Naive thymus-derived CD4-positive, alpha-beta T cell (primary cell): ENCODE data around the gene BET1L. TPM values are rescaled to one million over a fixed set of nuclear protein-coding genes. Genes with fewer than 3 reads are reported as not detected.

Experiments
- ATAC-seq: fragments of 150-1000 bp; cut with Tn5 transposase; 2 replicates; pipeline ENCODE4 v1.10.0; 2021; ENCODE audit warnings: mild to moderate bottlenecking, moderate library complexity
- CTCF ChIA-PET: fragments of 350-600 bp; sonication (Branson Sonifier 250); formaldehyde crosslinking; loops from one replicate; lab custom pipeline; 2021; ENCODE audit warnings: antibody characterized with exemption; lab: Charles Lee
- POLR2A ChIA-PET: fragments of 350-600 bp; sonication (Branson Sonifier 250); formaldehyde crosslinking; loops from one replicate; lab custom pipeline; 2021; ENCODE audit warnings: antibody characterized with exemption, inconsistent platforms; lab: Charles Lee
- DNase-seq, 9 donors: peaks; one replicate each; pipeline versions ENCODE4 v3.0.0 to v3.0.0-alpha.2; 2020 to 2022; ENCODE audit warnings: mixed read lengths in 1 of 9
- H3K27ac ChIP-seq: one replicate; pipeline ENCODE4 v1.7.0; 2013; ENCODE audit warnings: mild to moderate bottlenecking, low read depth, low read length, moderate library complexity
- H3K27me3 ChIP-seq, 2 donors: one replicate each; pipeline ENCODE4 v1.7.0; 2013; ENCODE audit warnings: low read length in 2 of 2, mild to moderate bottlenecking in 2 of 2, moderate library complexity in 2 of 2; ENCODE audit not compliant: control insufficient read depth in 2 of 2, insufficient read depth in 2 of 2
- H3K36me3 ChIP-seq, 3 experiments: 1 replicate in 2 of 3; 2 replicates in 1 of 3; pipeline ENCODE4 v1.7.0; 2013; ENCODE audit warnings: low read length in 3 of 3, mild to moderate bottlenecking in 3 of 3, moderate library complexity in 1 of 3; ENCODE audit not compliant: insufficient read depth in 3 of 3, control insufficient read depth in 2 of 3
- H3K4me1 ChIP-seq, 2 donors: one replicate each; pipeline ENCODE4 v1.7.0; 2013; ENCODE audit warnings: low read length in 2 of 2, mild to moderate bottlenecking in 2 of 2, moderate library complexity in 1 of 2; ENCODE audit not compliant: control insufficient read depth in 2 of 2, insufficient read depth in 2 of 2
- H3K4me3 ChIP-seq: 2 replicates; pipeline ENCODE4 v1.7.0; 2013; ENCODE audit warnings: mild to moderate bottlenecking, low read length
- H3K9me3 ChIP-seq, 3 experiments: 1 replicate in 2 of 3; 2 replicates in 1 of 3; pipeline ENCODE4 v1.7.0; 2013; ENCODE audit warnings: low read length in 3 of 3; ENCODE audit not compliant: control insufficient read depth in 2 of 3
- H3K27ac Mint-ChIP-seq, 9 donors: one replicate each; pipeline ENCODE4 v1.8.0; 2020 to 2022; ENCODE audit warnings: mixed read lengths in 9 of 9, mild to moderate bottlenecking in 8 of 9, moderate library complexity in 5 of 9, inconsistent platforms in 2 of 9
- H3K27me3 Mint-ChIP-seq, 5 donors: one replicate each; pipeline ENCODE4 v1.8.0; 2021 to 2022; ENCODE audit warnings: mixed read lengths in 5 of 5, mild to moderate bottlenecking in 1 of 5
- H3K36me3 Mint-ChIP-seq, 5 donors: one replicate each; pipeline ENCODE4 v1.8.0; 2020 to 2022; ENCODE audit warnings: mixed read lengths in 5 of 5, mild to moderate bottlenecking in 3 of 5, inconsistent platforms in 1 of 5
- H3K4me1 Mint-ChIP-seq, 7 donors: one replicate each; pipeline ENCODE4 v1.8.0; 2020 to 2022; ENCODE audit warnings: mixed read lengths in 7 of 7, mild to moderate bottlenecking in 3 of 7, inconsistent platforms in 1 of 7
- H3K4me3 Mint-ChIP-seq, 10 donors: one replicate each; pipeline ENCODE4 v1.8.0; 2020 to 2022; ENCODE audit warnings: mild to moderate bottlenecking in 10 of 10, mixed read lengths in 10 of 10, moderate library complexity in 6 of 10, inconsistent platforms in 2 of 10
- H3K9me3 Mint-ChIP-seq, 11 donors: one replicate each; pipeline ENCODE4 v1.8.0; 2020 to 2022; ENCODE audit warnings: mixed read lengths in 11 of 11, mild to moderate bottlenecking in 4 of 11, inconsistent platforms in 1 of 11, moderate library complexity in 1 of 11
- intact Hi-C, 2 donors: fragments of 100-400 bp; cut with micrococcal nuclease; formaldehyde crosslinking; loops; one replicate each; pipeline ENCODE4 v1.15.1; 2023
- polyA plus RNA-seq, 2 donors: library from polyadenylated mRNA; unstranded; fragments of 300-500 nt; fragmentation: Illumina TruSeq; gene quantifications; one replicate each; pipeline ENCODE4 v1.2.3, GENCODE V29; 2021
- total RNA-seq, 6 experiments: library from RNA in 5 of 6; stranded (reverse) in 5 of 6; gene quantifications; 1 replicate in 5 of 6; 2 replicates in 1 of 6; pipeline ENCODE4 v1.2.3 and lab custom pipeline; 2021 to 2026

BET1L gene
- total and polyA plus RNA-seq, 7 experiments from 2014 or later = 47.1 to 125 (median 89.3) TPM

- CTCF ChIA-PET = no interaction called here
- H3K4me1 Mint-ChIP-seq = peaks cover 26 to 77% (median 59%) of the 10 kb centered on the region in 7 donors
- peaks cover 0 to 4% (median 0%) of the 10 kb centered on the region in 11 donors for H3K9me3 Mint-ChIP-seq
- DNase-seq (peak in 2 of 9 donors; percentile 8 to 20), ATAC-seq (no peak)
- H3K27me3 Mint-ChIP-seq = no peaks in the 10 kb centered on the region
- H3K36me3 ChIP-seq = peaks cover 8 to 43% (median 14%) of the 10 kb centered on the region in 3 experiments
- intact Hi-C loops = loop anchor here (2.0 to 5.0 kb wide), 5 partner anchors 75 to 371 kb away; partner anchors contain the start of genes PGGHG (in 1 of the 2), PHRF1 (in 1 of the 2) and SIGIRR (in 1 of the 2)
- H3K9me3 ChIP-seq = no peaks in the 10 kb centered on the region
- H3K4me3 Mint-ChIP-seq = peak overlapping the region; percentile 57 to 100 (median 95)
- peak overlapping the region; percentile 93 for H3K27ac ChIP-seq
- H3K27ac Mint-ChIP-seq = peak overlapping the region in 5 of 9 donors; percentile 12 to 100 (median 99)
- POLR2A ChIA-PET = interaction anchor here (0.7 to 5.0 kb wide), 7 partner anchors 10 to 302 kb away, joined by 3 to 83 read pairs (median 18); partner anchors contain the start of genes PSMD13, RNH1, SIGIRR and SIRT3
- H3K4me1 ChIP-seq = peaks cover 28 to 63% of the 10 kb centered on the region in 2 donors
- no peaks in the 10 kb centered on the region for H3K27me3 ChIP-seq
- peaks cover 0 to 26% (median 10%) of the 10 kb centered on the region in 5 donors for H3K36me3 Mint-ChIP-seq
- no peak overlapping the region for H3K4me3 ChIP-seq
Observed at GRCh38 chr11:205221-206001, 1.8 kb downstream of the BET1L start.

GRCh38 chr11:204587-205109, 2.6 kb downstream of the BET1L start:
- no peak overlapping the region for H3K4me3 ChIP-seq
- H3K4me3 Mint-ChIP-seq = peak overlapping the region in 7 of 10 donors; percentile 23 to 96 (median 34)
- H3K27ac Mint-ChIP-seq = peak overlapping the region in 3 of 9 donors; percentile 12 to 76 (median 67)
- ATAC-seq (no peak), DNase-seq (peak in 2 of 9 donors; percentile 5 to 18)
- peaks cover 0 to 20% (median 8%) of the 10 kb centered on the region in 5 donors for H3K36me3 Mint-ChIP-seq
- H3K9me3 ChIP-seq = no peaks in the 10 kb centered on the region
- H3K27me3 ChIP-seq = no peaks in the 10 kb centered on the region
- peaks cover 26 to 70% (median 52%) of the 10 kb centered on the region in 7 donors for H3K4me1 Mint-ChIP-seq
- H3K36me3 ChIP-seq = peaks cover 8 to 36% (median 10%) of the 10 kb centered on the region in 3 experiments
- peak overlapping the region; percentile 10 for H3K27ac ChIP-seq
- ChIA-PET CTCF (no interaction called here), POLR2A (interaction anchor here (0.7 to 1.4 kb wide), 2 partner anchors 11 to 46 kb away, joined by 3 read pairs; no protein-coding TSS in a partner anchor)
- peaks cover 0 to 4% (median 0%) of the 10 kb centered on the region in 11 donors for H3K9me3 Mint-ChIP-seq
- no peaks in the 10 kb centered on the region for H3K27me3 Mint-ChIP-seq
- peaks cover 28 to 55% of the 10 kb centered on the region in 2 donors for H3K4me1 ChIP-seq
- intact Hi-C loops = loop anchor here in 1 of 2 donors (5.0 kb wide), 1 partner anchor 363 kb away; no protein-coding TSS in a partner anchor

GRCh38 chr11:203945-204586, 3.1 kb downstream of the BET1L start:
- DNase-seq = peak in 1 of 9 donors; percentile 13
- Mint-ChIP-seq H3K4me1 (peaks cover 26 to 65% (median 51%) of the 10 kb centered on the region in 7 donors), H3K27ac (peak overlapping the region in 8 of 9 donors; percentile 22 to 88 (median 76))

GRCh38 chr11:203056-203944, 3.9 kb downstream of the BET1L start:
- intact Hi-C loops = no loop called here
- H3K9me3 ChIP-seq = no peaks in the 10 kb centered on the region
- H3K4me3 ChIP-seq = no peak overlapping the region
- H3K27me3 ChIP-seq = no peaks in the 10 kb centered on the region
- peaks cover 0 to 18% (median 8%) of the 10 kb centered on the region in 5 donors for H3K36me3 Mint-ChIP-seq
- H3K27ac Mint-ChIP-seq = peak overlapping the region; percentile 42 to 94 (median 87)
- peaks cover 26 to 62% (median 51%) of the 10 kb centered on the region in 7 donors for H3K4me1 Mint-ChIP-seq
- H3K9me3 Mint-ChIP-seq = peaks cover 0 to 2% (median 0%) of the 10 kb centered on the region in 11 donors
- CTCF ChIA-PET = no interaction called here
- peak overlapping the region in 5 of 10 donors; percentile 27 to 47 (median 36) for H3K4me3 Mint-ChIP-seq
- POLR2A ChIA-PET = interaction anchor here (0.6 to 1.4 kb wide), 4 partner anchors 9 to 209 kb away, joined by 3 to 4 read pairs (median 3); no protein-coding TSS in a partner anchor
- peaks cover 8 to 36% (median 10%) of the 10 kb centered on the region in 3 experiments for H3K36me3 ChIP-seq
- ATAC-seq (no peak), DNase-seq (peak in 1 of 9 donors; percentile 20)
- peak overlapping the region; percentile 51 for H3K27ac ChIP-seq
- no peaks in the 10 kb centered on the region for H3K27me3 Mint-ChIP-seq
- H3K4me1 ChIP-seq = peaks cover 22 to 50% of the 10 kb centered on the region in 2 donors

More at GRCh38 chr11:203945-204586, 3.1 kb downstream of the BET1L start:
- H3K36me3 ChIP-seq = peaks cover 8 to 36% (median 10%) of the 10 kb centered on the region in 3 experiments
- Mint-ChIP-seq H3K4me3 (peak overlapping the region in 8 of 10 donors; percentile 27 to 96 (median 42)), H3K36me3 (peaks cover 0 to 20% (median 8%) of the 10 kb centered on the region in 5 donors), H3K9me3 (peaks cover 0 to 4% (median 0%) of the 10 kb centered on the region in 11 donors), H3K27me3 (no peaks in the 10 kb centered on the region)
- ATAC-seq = no peak
- CTCF ChIA-PET = no interaction called here
- no peak overlapping the region for H3K4me3 ChIP-seq
- no peaks in the 10 kb centered on the region for H3K27me3 ChIP-seq
- intact Hi-C loops = no loop called here
- POLR2A ChIA-PET = interaction anchor here (0.9 to 1.4 kb wide), 3 partner anchors 8 to 203 kb away, joined by 3 to 4 read pairs (median 3); no protein-coding TSS in a partner anchor
- H3K27ac ChIP-seq = peak overlapping the region; percentile 51
- no peaks in the 10 kb centered on the region for H3K9me3 ChIP-seq
- H3K4me1 ChIP-seq = peaks cover 23 to 50% of the 10 kb centered on the region in 2 donors

GRCh38 chr11:202490-202889, 4.7 kb downstream of the BET1L start:
- DNase-seq (peak in 2 of 9 donors; percentile 8 to 20), ATAC-seq (no peak)
- Histone ChIP-seq H3K36me3 (peaks cover 8 to 36% (median 10%) of the 10 kb centered on the region in 3 experiments), H3K9me3 (no peaks in the 10 kb centered on the region), H3K27ac (peak overlapping the region; percentile 51), H3K27me3 (no peaks in the 10 kb centered on the region), H3K4me1 (peaks cover 22 to 50% of the 10 kb centered on the region in 2 donors), H3K4me3 (no peak overlapping the region)
- POLR2A ChIA-PET = interaction anchor here (0.6 to 1.1 kb wide), 2 partner anchors 9 to 209 kb away, joined by 3 to 4 read pairs; no protein-coding TSS in a partner anchor
- CTCF ChIA-PET = no interaction called here
- Mint-ChIP-seq H3K4me1 (peaks cover 26 to 59% (median 51%) of the 10 kb centered on the region in 7 donors), H3K27ac (peak overlapping the region; percentile 43 to 94 (median 87)), H3K27me3 (no peaks in the 10 kb centered on the region), H3K9me3 (no peaks in the 10 kb centered on the region), H3K4me3 (peak overlapping the region; percentile 15 to 72 (median 58)), H3K36me3 (peaks cover 0 to 18% (median 8%) of the 10 kb centered on the region in 5 donors)
- intact Hi-C loops = no loop called here
